NCI-H187 (cell line): ENCODE results near the gene CNKSR2.

ENCODE experiments used
- DNase-seq, 2 experiments: peaks; one replicate each; lab custom pipeline; 2025; lab: John Stamatoyannopoulos, UW

The CNKSR2 gene

DNA sequence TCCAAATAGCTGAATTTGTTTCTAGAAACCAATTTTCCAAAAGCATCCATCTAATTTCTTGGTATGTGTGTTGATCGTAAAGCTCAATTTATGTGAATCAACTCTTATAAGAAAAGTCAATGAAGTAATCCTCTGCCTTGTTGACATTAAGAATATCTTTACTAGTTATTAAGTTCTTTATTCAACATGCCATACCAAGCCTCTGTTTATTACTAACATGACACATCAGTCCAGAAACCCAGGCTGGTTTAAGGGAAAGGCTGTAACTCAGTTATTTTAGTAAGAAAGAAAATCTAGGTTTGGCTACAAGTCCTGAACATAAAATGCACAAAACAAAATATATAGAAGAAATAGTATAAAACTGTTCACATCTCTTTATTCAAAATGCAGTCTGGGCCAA, 235.9 kb downstream of the CNKSR2 start:
- DNase-seq, result no peak

DNA sequence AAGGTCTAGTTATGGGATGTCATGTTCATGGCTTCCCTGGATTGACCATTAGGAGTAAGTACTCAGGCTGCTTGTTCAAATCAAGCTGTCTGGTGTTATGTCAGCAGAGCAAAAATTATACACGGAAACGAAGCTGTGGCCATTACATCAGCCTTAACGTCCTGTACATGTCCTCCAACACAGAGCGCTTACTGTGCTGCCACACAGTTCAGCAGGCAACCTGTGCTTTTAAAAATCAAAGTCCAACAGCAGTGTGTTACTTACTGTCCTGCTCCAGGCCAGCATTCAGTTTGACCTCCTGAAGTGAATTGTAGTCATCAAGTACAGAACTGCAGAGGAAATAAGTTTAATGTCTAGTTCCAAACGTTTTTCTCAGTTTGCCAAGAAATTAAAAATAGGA, 237.9 kb downstream of the CNKSR2 start:
- no peak for DNase-seq

DNA sequence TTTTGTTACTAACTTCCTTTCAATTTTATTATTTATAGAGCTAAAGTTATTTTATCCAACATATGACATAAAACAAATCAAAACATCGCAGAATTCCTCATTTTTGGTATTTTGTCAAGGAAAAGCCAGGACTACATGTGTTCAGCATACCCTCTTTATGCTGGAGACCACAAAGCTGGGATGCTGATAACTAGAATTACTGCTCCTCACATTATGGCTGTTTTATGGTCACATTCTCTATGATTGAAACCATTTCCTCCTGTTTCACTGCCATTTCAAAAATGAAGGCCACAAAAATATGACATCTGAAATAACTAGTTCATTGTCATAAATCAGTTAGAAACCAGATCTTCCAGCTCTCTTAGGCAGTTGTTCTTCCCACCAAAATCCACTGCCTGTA, 242.2 kb downstream of the CNKSR2 start:
- no peak for DNase-seq

DNA sequence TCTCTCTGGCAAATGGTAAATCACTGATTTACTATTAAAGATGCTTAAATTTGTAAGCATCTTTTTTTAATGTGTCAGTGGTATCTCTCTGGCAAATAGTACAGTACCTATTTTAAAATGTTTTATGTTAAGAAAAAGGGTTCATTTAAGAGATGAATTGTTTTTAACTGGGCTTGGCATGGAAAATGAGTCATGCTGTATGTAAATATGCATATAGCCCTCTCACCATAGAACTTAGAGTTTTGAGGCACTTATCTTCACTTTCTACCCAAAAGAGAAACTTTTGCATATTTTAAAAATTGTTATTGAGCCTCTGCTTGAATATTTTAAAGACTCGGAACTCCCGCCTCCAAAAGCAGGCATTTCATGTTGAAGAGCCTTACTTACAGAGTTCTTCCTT, 246.0 kb downstream of the CNKSR2 start:
- no peak for DNase-seq

DNA sequence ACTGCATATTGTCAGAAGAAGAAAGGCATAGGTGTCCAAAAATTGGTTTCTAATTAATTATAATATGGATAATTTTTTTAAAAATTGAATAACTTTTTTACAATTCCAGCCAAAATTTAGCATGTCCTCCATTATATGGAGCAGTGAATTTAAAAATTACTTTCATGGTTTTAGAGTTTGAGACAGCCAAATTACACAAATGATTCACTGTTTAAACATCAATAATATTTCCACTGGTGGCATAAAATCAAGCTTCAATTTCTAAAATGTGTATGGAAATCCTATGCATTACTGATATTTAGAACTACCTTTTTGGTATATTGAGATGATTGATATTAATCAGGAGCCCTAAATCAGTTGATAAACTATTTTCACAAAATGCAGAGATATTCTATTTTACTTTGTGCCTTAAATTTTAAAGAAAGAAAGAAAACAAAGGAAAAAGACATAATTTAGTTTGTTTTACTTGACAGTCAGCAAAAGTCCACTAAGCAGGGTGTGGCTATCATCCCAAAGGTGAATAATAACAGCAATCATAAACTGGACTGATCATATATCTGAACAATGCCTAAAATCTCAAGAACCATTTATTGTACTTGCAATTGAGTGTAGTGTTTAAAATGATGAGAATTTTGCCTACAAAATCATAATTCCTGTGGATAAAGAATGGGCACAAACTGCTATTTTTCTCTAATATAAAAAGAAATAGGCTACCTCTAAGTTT, 249.7 kb downstream of the CNKSR2 start:
- DNase-seq, result no peak

DNA sequence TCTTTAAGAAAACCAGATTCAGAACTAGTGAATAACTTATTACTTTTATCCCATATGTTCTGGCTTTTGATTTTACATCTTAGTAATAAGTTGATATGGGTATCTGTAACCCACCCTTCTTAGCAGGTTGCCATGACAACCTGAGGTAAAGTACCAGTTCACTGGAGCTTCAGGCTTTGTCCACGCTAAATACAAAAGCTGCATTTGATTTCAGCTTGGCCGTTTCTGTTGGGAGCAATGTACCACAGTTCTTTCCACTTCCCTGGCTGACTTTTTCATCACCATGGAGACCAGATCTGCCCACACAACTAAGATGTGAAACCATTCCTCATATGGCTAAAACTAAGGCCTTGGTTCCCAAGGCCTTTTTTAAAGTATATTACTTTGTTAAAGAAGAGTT, 257.8 kb downstream of the CNKSR2 start:
- DNase-seq, result no peak

DNA sequence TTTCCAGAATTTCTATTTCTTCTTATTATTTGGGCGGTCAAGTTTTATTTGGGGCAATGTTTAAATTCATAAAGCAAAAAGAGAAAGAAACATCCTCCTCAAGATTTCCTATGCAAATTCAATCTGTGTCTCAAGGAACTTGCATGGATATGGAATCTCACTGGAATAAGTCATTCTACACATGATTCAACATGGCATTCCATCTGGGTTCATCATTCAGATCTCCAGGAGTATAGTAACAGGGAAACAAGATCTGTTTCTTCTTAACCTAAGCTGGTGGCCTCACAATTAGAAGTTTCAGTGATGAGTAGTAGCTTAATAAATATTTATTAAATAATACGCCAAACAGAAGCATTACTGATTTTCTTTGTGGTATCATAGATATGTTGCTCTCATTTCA, 264.1 kb downstream of the CNKSR2 start:
- DNase-seq, result no peak

DNA sequence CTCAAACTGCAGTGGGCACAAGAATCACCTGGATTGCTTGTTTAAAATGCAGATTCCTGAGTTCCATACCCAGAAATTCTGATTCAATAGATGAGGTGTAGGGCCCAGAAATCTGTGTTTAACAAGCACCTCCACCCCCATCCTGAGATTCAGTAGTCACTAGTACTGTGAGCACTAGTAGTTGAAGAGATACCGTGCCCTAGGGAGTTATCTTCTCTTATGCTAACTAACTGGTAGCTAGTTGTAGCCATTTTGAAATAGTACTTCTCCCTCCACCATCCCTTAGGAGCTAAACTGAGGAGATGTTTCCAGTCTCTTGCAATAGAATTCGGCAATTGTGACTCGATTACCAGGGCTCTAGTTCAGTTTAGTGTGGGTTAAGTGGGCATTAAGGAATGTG, 265.6 kb downstream of the CNKSR2 start:
- DNase-seq, result no peak

DNA sequence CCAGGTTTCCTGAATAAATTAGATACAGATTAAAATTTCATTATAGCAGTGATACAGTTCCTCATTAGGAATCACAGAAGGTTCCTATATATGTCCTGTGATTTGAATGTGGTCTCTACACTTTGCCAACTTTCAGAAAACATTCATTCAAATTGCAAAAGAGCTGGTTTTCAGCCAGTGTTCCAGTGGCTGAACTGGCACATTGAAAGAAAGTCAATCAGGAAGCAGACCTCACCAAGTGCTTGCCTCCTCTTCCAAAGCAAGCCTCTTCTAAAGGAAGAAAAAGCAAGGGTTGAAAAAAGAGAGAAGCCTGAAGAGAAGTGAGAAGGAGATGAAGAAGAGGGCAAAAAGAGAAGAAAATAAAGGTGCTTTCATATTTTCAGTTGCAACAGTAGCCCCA, 271.2 kb downstream of the CNKSR2 start:
- DNase-seq, result no peak

DNA sequence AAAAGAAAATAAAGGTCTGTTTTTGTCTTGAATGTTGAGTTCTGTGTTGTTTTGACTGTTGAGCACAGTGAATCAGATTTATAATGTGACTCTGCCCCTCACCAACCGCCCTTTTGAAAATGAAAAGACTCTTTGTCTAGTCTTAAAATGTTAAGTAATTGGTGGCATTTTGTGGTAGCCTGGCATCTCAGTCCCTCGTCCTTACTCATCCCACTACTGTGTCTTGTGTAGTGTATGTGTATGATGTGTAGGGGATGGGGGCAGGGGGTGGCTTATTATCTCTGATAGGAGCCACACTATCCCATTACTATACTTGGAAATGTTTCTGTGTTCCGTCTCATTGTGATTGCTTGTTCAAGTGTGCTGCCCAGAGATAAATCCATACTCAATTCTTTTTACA, 271.7 kb downstream of the CNKSR2 start:
- DNase-seq, result no peak

DNA sequence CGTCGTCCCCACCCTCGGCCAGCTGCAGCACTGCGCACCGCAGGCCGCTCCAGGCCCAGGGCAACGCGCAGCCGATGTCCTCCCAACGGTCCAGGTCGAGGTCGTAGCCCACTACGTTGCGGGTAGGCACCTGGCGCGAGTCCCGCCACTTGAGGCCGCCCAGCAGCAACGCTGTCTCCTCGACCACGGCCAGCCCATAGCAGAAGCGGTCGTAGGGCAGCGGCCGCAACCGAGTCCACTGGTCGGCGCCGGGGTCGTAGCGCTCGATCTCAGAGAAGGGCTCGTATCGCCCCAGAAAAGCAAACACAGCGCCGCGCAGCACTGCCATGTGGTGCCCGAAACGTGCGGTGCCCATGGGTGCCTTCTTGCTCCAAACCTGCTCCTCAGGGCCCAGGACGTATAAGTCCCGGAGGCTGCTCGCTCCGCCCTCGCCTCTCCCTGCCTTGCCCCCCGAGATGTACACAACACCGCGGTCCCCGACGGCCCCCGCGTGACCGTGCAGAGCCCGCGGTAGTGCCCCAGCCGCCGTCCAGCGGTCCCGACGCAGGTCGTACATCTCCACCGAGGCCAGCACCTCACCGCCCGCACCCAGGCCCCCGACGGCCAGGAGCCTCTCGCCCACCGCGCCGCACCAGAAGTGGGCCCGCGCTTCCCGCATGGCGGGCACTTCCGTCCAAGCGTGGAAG, 281.8 kb downstream of the CNKSR2 start:
- no peak for DNase-seq

DNA sequence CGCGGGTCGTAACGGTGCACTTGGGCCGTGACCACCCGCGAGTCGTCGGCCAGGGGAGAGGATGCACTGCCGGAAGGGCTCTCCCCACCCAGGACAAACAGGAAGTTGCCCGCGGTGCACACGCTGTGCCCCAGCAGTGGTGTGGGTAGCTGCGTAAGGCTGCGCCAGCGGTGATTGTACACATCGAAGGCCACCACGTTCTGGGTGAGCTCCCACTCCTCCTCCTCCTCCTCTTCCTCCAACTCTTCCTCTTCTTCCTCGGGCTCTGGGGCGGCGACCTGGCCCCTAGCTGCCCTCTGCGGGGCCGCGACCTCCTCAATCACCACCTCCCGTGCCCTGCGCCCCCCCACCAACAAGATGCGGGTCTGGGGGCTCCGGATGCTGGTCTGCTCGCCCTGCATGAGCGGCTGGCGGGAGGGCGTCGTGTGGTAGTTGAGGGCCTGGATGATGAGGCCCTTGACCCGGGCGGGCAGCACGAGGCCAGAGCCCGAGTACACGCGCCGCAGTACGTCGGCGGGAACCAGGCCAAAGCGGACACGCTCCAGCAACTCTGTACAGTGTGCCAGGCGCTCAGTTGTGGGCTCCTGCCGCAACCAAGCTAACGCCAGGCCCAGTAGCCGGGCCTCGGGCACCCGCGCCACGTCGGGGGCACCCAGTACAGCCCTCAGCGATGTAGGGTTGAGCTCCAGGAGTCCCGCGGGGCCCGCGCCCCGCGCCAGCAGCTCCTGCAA, 282.5 kb downstream of the CNKSR2 start:
- no peak for DNase-seq

DNA sequence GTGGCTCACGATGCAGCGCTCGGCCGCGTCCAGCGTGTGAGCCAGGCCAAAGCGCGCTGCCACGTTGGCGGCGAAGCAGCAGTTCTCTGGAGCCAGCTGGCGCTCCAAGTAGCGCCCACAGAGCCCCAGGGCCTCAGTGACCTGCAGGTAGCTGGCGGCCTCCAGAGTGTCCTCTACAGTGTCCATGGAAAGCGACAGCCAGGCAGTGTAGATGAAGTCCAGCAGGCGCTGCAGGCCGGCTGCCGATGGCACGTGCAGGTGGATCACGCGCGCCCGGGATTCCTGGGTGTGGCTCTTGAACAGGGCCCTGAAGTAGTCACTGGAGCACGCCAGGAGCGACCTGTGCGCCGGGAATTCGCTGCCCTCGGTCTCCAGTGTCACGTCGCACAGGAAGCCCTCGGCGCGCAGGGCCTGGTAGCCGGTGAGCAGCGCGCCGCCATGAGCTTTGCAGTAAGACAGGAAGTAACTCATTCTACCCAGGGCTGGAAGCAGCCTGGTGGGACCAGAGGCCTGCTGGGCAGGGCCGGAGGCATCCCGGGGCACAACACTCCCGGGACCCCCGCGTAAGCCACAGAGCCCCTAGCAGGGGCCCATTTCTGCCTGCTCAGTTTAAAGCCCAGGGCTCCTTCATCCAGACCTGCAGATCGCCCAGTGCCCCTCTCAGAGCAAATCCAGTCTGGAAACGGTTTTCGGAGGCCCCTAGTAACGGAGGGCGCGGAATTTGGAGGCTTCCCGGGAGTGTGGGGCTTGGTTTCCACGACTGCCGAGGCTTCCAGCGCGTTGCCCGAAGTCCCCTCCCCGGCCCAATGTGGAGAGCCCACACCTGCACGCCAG, 283.3 kb downstream of the CNKSR2 start:
- DNase-seq, result no peak

DNA sequence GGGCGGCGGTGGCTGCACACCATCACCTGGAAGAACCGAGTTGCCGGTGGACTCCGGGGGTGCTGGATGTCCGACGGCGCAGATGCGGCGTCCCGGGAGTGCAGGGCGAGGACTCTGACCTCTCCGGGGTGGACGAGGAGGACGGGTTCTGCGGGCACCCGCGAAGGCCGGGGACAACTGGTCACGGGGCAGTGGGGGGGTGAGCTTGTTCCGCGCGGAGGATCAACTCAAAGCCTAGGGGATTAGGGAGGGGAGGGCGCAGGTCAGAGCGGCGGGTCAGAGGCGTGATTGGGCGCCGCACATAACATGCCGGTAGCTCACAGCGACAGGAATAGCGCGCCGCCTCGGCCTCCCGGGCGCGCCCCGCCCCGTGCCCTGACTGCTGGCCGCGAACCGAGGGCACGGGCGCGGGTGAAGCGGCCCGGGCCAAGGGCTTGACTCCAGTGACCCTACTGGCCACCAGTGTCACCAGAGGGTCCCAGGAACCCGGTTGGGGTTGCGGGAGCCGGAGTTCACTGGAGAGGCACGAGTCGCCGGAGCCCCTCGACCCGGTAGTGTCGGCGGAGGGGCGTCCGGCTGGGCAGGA, 284.0 kb downstream of the CNKSR2 start, which contains the start of gene KLHL34:
Gene KLHL34, minus strand, starts transcription at position 179 of the 586 bp plus-strand sequence. CDS start 542 bp downstream, outside the sequence.
- no peak for DNase-seq

DNA sequence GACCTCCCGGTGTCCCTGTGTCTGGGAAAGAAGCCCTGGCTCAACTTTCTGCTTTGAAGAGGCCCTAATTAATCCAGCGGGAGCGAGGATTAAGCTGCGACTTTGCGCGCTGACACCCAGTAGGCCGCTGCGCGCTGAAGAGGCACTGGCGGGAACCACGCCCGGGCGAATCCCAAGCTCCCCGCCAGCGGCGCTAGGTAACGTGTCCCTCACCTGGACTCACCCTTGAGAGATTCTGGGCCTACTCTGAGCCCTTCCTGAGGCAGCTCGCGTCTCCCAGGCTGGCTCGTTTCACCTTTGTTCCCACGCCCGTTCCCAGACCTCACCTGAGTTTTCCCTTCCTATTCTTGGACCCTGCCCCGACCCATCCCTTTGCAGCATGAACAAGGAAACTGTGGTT, 284.5 kb downstream of the CNKSR2 start:
- DNase-seq, result no peak

DNA sequence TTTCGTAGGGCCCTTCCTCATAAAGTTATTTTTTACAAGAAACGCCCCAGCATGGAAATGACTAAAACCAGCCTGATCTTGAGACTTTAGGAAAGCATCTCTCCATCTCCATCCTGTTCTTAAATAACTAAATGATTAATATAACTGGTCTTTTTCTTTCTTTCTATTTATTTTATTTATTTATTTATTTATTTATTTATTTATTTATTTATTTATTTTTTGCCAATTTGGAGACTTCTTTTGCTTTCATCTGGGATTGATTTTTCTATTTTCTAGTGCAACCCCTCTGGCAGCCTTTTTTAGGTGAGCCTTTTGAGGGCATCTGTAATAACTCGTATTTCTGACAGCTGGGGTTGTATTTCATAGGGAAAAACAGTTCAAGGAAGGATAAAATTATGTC, 285.1 kb downstream of the CNKSR2 start:
- DNase-seq, result no peak

DNA sequence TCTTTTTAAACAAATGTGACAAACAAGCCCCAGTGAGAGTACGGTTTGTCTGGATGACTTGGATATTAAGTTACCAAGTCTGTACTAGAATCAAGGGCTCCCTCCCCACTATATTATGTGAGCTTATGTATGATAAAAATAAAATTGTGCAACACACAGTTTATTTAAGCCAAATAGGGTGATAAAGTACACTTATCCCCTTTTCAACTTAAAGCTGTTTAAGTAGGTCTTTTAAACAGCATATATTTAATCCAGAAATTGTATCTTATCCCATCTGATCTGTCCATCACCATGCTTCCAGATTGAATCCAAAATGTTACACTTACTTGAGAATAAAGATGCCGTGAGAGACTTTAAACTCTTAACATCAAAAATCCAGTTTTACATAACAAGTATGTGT, 285.9 kb downstream of the CNKSR2 start:
- no peak for DNase-seq

DNA sequence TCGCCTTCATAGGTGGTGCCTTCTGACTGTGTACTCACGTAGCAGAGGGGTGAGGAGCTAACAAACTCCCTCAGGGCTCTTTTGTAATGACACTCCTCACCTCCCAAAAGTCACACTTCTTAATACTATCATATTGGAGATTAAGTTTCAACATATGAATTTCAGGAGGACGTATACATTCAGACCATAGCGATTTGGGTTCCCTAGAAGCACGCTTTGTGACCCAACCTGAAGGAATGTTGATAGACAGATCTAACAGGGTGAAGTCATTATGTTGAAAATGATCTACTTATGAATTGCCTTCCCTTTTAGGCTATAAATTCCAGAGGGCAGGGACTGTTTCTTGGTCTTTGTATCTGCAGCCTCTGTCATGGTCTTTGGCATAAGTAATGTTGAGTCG, 287.1 kb downstream of the CNKSR2 start:
- DNase-seq, result no peak

DNA sequence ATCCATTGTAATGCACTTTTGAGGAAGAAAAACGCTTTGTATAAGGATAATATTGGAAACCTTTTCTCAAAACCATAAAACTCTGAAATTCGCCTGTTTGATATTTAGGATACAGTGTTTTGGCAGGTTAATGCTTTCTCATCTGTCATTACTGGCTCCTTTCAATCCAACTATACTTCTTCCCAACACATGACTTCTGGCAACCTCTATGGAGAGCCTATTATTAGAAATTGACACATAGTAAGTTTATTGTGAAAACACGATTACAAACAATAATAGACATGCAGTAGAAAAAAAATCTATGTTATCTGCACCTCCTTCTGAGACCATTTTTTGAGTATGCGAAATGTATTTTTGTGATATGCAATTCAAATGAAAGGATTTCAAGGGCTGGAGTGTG, 288.5 kb downstream of the CNKSR2 start:
- no peak for DNase-seq

DNA sequence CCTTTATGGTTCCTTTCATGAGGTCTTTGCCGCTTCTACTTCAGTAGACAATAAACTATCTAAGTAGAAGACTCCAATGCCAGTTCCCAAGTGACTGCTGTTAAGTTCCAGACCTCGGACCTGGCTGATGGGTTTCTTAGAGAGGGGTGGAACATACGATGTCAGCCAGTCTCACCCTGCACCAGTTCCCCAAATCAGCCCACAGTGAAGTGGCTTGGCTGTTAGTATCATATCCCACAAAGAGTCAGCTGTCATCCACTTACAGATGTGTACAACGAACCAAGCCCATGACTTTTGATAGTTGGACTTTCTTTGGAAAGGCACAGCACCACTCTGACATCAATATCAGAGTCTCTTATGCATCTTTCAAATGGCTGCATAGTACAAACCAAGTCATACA, 292.0 kb downstream of the CNKSR2 start:
- DNase-seq, result no peak

DNA sequence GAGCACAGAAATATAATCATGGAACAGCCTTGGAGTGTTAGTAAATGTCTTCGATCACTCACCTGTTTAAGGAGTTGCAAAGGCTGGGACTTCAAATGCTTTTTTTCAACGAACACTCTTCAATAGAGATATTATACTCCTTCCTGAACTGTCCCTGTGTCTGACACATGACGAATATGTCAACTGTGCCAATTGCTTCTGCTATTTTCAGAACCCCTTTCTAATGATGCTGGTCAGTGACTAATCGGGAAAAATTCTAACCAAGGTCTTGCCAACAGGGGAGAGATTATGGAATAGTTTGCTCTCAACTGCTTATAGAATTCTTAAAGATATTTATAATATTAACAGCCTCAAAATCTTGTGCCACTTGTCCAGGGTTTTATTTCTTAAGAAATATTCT, 292.5 kb downstream of the CNKSR2 start:
- DNase-seq, result no peak
